ENCODE measurements around the gene ADGRB3.
"Not testable (repeated sequence)": the region's sequence is repeated elsewhere in the genome, so short reads cannot be mapped to it uniquely, and the experiment has no call there.

Gene ADGRB3

GRCh38 chr6:69121461-69122406 lies 486.7 kb downstream of the ADGRB3 start:
- DNase-seq (ENCODE audit: low spot score): not testable (repeated sequence)

- no peak for DNase-seq (ENCODE audit: low spot score)
Observed at GRCh38 chr6:69122407-69122773, 487.3 kb downstream of the ADGRB3 start.

- no peak for DNase-seq (ENCODE audit: low spot score)
Observed at GRCh38 chr6:69128411-69128810, 493.3 kb downstream of the ADGRB3 start.

- no peak for DNase-seq (ENCODE audit: low spot score)
Observed at GRCh38 chr6:69129046-69129445, 494.0 kb downstream of the ADGRB3 start.

GRCh38 chr6:69135927-69136326 lies 500.8 kb downstream of the ADGRB3 start:
- DNase-seq (ENCODE audit: low spot score): no peak

- DNase-seq (ENCODE audit: low spot score): no peak
Observed at GRCh38 chr6:69138148-69138547, 503.1 kb downstream of the ADGRB3 start.

GRCh38 chr6:69138893-69139494 lies 503.9 kb downstream of the ADGRB3 start:
- no peak for DNase-seq (ENCODE audit: low spot score)

GRCh38 chr6:69145062-69145461 lies 510.0 kb downstream of the ADGRB3 start:
- no peak for DNase-seq (ENCODE audit: low spot score)

GRCh38 chr6:69146385-69146784 lies 511.3 kb downstream of the ADGRB3 start:
- no peak for DNase-seq (ENCODE audit: low spot score)

- no peak for DNase-seq (ENCODE audit: low spot score)
Observed at GRCh38 chr6:69155467-69155866, 520.4 kb downstream of the ADGRB3 start.

- DNase-seq (ENCODE audit: low spot score): no peak
Observed at GRCh38 chr6:69162811-69163210, 527.7 kb downstream of the ADGRB3 start.

GRCh38 chr6:69164564-69165229 lies 529.6 kb downstream of the ADGRB3 start:
- peak; percentile 45 for DNase-seq (ENCODE audit: low spot score)

- DNase-seq (ENCODE audit: low spot score): peak; percentile 28
Observed at GRCh38 chr6:69179681-69180080, 544.6 kb downstream of the ADGRB3 start.

- no peak for DNase-seq (ENCODE audit: low spot score)
Observed at GRCh38 chr6:69180361-69181067, 545.4 kb downstream of the ADGRB3 start.

GRCh38 chr6:69181964-69182363 lies 546.9 kb downstream of the ADGRB3 start:
- DNase-seq (ENCODE audit: low spot score): no peak

GRCh38 chr6:69185276-69185675 lies 550.2 kb downstream of the ADGRB3 start:
- no peak for DNase-seq (ENCODE audit: low spot score)

- no peak for DNase-seq (ENCODE audit: low spot score)
Observed at GRCh38 chr6:69202768-69203167, 567.7 kb downstream of the ADGRB3 start.

- no peak for DNase-seq (ENCODE audit: low spot score)
Observed at GRCh38 chr6:69216127-69216526, 581.0 kb downstream of the ADGRB3 start.

GRCh38 chr6:69217343-69217742 lies 582.3 kb downstream of the ADGRB3 start:
- no peak for DNase-seq (ENCODE audit: low spot score)

- no peak for DNase-seq (ENCODE audit: low spot score)
Observed at GRCh38 chr6:69220375-69220774, 585.3 kb downstream of the ADGRB3 start.

- no peak for DNase-seq (ENCODE audit: low spot score)
Observed at GRCh38 chr6:69232008-69232407, 596.9 kb downstream of the ADGRB3 start.

- peak; percentile 33 for DNase-seq (ENCODE audit: low spot score)
Observed at GRCh38 chr6:69232496-69232895, 597.4 kb downstream of the ADGRB3 start.

Measured in D341Med (cell line).